ENCODE data around the gene TRMT1L. TPM values are rescaled to one million over a fixed set of nuclear protein-coding genes. Genes with fewer than 3 reads are reported as not detected.

Gene TRMT1L, protein sequence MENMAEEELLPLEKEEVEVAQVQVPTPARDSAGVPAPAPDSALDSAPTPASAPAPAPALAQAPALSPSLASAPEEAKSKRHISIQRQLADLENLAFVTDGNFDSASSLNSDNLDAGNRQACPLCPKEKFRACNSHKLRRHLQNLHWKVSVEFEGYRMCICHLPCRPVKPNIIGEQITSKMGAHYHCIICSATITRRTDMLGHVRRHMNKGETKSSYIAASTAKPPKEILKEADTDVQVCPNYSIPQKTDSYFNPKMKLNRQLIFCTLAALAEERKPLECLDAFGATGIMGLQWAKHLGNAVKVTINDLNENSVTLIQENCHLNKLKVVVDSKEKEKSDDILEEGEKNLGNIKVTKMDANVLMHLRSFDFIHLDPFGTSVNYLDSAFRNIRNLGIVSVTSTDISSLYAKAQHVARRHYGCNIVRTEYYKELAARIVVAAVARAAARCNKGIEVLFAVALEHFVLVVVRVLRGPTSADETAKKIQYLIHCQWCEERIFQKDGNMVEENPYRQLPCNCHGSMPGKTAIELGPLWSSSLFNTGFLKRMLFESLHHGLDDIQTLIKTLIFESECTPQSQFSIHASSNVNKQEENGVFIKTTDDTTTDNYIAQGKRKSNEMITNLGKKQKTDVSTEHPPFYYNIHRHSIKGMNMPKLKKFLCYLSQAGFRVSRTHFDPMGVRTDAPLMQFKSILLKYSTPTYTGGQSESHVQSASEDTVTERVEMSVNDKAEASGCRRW
- total RNA-seq: 30.0 TPM

DNA sequence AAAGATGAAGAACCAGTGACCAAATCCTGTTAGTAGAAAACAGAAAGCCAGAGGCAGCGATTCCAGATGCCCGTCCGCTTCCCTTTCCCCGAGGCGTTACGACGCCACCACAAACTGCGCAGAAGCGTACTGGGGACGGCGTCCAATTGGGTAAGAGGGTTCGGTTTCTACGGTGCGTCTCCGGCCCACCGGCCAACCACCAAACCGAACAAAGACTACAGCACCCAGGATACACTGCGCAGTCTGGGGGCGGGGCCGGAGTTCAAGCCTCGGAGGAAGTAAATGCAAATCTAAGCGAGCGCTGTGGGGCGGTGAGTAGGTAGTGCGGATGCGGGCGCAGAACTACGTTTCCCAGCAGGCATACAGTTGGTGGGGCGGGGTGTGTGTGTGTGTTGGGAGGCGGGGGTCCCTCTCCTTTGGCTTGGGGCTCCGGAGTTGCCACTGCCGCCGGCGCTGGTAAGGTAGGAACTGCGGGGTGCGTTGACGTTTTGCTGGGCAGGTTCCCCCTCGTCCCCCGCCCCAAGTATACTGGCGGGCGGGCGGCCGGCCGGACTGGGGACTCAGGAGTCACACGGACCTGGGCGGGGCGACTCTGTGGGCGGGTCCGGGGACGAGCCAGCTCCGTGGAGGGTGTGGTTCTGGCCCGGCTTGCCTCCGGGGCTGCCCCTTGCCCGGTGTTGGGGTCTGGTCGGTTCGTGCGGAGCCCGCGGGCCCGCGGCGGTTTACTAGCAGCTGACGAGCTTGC, at the start of gene TRMT1L, which contains the start of gene SWT1:
TRMT1L (minus strand) TSS at position 100 of the 745 bp plus-strand sequence. CDS start 241 bp downstream, outside the sequence.
SWT1 (plus strand) TSS at position 314 of the 745 bp plus-strand sequence. CDS start 3,675 bp downstream, outside the sequence.

Other genes with a start within 250 kb of the TRMT1L start
- gene NIBAN1, start 182.4 kb downstream of the TRMT1L start, total RNA-seq: 46.2 TPM
- gene RNF2, start 111.4 kb downstream of the TRMT1L start, total RNA-seq: 50.1 TPM
- 19.8 TPM for gene SWT1, start 214 bp upstream of the TRMT1L start, total RNA-seq
- gene IVNS1ABP, start 160.3 kb upstream of the TRMT1L start, total RNA-seq: 210 TPM